ENCODE data around the gene LRRC47.

- TF ChIP-seq CTCF (IDR thresholded peaks at IDR 0.05; ENCODE audit: low read depth, low read length) (no peak), POLR2A (IDR thresholded peaks at IDR 0.05; ENCODE audit: extremely low read depth, insufficient read length) (no peak), MYC (IDR thresholded peaks at IDR 0.05; ENCODE audit: low read depth, low read length) (no peak)
These were observed 28.4 kb upstream of the LRRC47 start for GRCh38 chr1:3824650-3825049.

All from NB4 (cell line).